SW 1271 (cell line): Measurements from ENCODE around the gene SLC46A2.

Experiments used
- DNase-seq, 2 experiments: peaks; one replicate each; lab custom pipeline; 2025; lab: John Stamatoyannopoulos, UW

SLC46A2 gene

GRCh38 chr9:112858005-112858404 lies 32.7 kb downstream of the SLC46A2 start:
- no peak for DNase-seq

- no peak for DNase-seq
Measured at GRCh38 chr9:112856843-112857242, 33.8 kb downstream of the SLC46A2 start.

DNA sequence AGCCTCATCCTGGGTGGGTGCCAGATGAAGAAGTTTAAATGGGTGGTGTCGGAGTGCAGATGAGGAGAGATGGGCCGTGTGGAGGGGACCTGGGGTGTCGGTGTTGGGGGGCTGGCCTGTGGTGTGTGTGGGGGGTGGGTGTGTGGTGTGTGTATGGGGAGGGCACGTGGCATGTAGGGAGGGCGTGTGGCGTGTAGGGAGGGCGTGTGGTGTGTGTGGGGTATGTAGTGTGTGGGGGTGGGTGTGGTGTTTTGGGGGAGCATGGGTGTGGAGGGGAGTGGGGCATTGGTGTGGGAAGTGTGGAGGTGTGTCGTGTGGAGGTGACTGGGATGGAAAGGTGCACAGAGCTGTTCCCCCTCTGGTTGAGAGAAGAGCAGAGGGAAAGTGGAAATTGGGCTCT lies 34.5 kb downstream of the SLC46A2 start:
- no peak for DNase-seq

- no peak for DNase-seq
Measured at GRCh38 chr9:112854657-112855056, 36.0 kb downstream of the SLC46A2 start.

GRCh38 chr9:112853882-112854585 lies 36.6 kb downstream of the SLC46A2 start:
- DNase-seq = no peak

- DNase-seq = no peak
Measured at GRCh38 chr9:112852741-112853504, 37.8 kb downstream of the SLC46A2 start.

GRCh38 chr9:112850840-112851239 lies 39.8 kb downstream of the SLC46A2 start:
- DNase-seq = no peak

GRCh38 chr9:112849363-112849922 lies 41.2 kb downstream of the SLC46A2 start:
- DNase-seq = no peak

DNA sequence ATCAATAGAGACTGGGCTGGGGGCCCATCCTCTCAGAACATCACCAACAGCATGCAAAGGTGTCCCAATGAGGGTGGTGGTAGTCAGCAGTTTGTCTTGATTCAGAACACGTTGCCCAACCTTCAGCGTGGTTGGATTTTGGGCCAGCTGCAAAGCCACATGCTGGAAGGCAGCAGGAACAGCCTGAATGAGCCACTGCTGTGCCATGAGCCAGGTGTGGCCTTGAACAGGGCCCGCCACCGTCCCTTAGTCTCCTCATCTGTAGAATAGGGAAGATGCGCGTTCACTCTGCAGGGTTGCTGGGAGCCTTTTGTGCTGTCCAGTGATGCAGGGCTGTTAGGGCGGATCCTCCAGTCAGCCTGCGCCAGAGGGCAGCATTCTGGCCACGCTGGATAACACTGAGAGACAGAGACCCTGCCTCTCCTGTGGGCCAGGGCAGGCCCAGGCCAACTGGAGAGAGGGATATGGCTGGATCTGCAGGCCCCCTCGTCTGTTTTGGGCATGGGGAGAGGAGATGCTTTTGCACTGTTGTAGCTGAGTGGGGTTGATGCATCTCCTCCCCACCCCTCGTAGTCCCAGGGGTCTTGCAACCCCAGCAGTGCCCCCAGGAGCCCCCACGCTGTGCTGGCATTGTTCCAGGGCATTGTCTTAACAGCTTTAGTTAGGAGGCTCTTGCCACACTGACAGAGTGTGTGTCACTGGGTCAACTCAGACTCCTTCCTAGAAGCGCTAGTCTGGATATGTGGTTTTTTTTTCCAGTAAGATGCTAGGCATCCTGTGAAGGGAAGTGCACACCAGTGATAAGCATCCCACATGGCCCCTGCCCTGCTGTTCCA lies 42.1 kb downstream of the SLC46A2 start:
- no peak for DNase-seq

DNA sequence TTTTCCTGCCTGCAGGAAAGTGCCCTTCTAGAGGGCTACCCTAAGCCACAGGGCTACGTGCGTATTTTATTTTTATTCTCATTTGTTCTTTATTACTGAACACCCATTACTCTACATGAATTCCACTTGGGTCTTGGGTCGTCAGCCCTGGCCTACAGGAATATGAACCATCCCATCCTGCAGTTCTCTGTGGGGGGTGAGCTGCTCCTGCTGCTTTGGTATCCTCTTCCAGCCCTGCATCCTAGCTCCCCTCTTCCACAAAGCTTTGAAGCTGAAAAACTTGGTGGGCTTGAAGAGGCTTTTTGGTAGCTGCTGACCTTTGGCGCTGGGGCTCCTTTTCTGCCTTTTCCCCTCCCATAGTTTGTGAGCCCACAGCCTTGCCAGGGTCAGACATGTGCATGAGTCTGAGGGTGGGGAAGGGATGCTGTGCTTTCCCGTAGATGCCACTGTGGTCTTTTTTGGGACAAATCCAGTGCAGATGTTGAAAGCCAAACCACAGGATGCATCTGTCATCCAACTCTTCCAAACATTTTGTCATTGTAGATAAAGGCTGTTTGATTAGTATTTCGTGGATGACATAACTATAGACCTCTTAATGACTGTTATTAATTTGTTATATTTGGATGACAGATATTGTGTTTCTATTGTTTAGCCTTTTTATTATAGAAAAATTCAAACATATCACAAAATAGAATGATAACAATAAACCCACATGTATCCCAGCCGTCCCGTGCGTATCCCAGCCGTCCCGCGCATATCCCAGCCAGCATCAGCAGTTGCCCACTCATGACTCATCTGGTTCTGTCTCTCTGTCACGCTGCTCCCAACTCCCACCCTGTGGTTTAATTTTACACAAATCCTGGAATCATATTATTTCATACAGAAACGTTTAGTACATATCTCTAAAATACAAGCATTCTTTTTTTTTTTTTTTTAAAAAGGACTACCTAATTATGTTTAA lies 43.9 kb downstream of the SLC46A2 start:
- no peak for DNase-seq

GRCh38 chr9:112844771-112845542 lies 45.7 kb downstream of the SLC46A2 start:
- peak; percentile 41 to 71 for DNase-seq

GRCh38 chr9:112842555-112842954 lies 48.1 kb downstream of the SLC46A2 start:
- no peak for DNase-seq

- no peak for DNase-seq
Measured at GRCh38 chr9:112841261-112841660, 49.4 kb downstream of the SLC46A2 start.

- no peak for DNase-seq
Measured at GRCh38 chr9:112839331-112839730, 51.3 kb downstream of the SLC46A2 start.

DNA sequence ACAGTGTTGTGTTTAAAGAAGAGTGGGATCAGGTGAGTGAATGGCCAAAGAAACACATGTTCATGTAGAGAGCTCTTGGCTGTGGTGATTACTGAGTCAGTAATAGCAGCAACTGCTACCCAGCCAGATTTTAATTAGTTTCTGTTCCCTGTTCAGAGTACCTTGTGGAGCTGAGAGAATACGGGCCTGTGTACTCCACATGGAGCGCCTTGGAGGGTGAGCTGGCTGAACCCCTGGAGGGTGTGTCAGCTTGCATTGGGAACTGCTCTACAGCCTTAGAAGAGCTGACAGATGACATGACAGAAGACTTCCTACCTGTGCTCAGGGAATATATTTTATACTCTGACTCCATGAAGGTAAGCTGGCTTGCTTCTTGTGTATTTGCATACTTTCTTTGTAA lies 52.3 kb downstream of the SLC46A2 start:
- no peak for DNase-seq

- no peak for DNase-seq
Measured at GRCh38 chr9:112836394-112836793, 54.3 kb downstream of the SLC46A2 start.

GRCh38 chr9:112833081-112833480 lies 57.6 kb downstream of the SLC46A2 start:
- no peak for DNase-seq

DNA sequence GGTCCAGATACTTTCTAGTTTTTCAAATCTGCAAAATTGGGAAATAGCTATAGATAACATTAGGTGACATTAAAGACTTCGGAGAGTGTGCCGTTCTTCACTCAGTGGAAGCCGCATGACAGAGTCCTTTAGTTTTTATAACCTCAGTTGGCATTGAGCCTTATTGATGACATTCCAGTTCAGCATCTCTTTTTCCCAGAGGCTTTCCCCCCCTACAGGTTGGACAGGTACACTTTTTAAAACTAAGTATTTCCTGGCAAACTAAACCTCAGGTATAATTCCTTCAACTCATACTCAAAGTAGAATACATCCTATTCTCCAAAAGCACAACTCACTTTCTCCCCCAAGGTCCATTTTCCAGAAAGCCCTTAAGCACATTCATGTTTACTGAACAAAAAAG lies 58.7 kb downstream of the SLC46A2 start:
- DNase-seq = no peak

GRCh38 chr9:112831281-112831851 lies 59.3 kb downstream of the SLC46A2 start:
- no peak for DNase-seq
